Transverse colon (tissue), 4 donors: ENCODE measurements around the gene SVIP.

Experiments
- EP300 ChIP-seq: sonication (generic); formaldehyde crosslinking; IDR thresholded peaks from one replicate; pipeline ENCODE4 v1.6.1; 2017; ENCODE audit warnings: antibody characterized with exemption, low read depth
- POLR2A ChIP-seq: fragments of 450-650 bp; IDR thresholded peaks from one replicate; pipeline ENCODE4 v1.6.1; 2016; ENCODE audit warnings: antibody characterized with exemption, mild to moderate bottlenecking, moderate library complexity
- POLR2AphosphoS5 ChIP-seq, 3 donors: sonication (generic); formaldehyde crosslinking; IDR thresholded peaks; one replicate each; pipeline ENCODE4 v1.6.1; 2016; ENCODE audit warnings: antibody characterized with exemption in 3 of 3
- TF ChIP-seq, protein P1 (sequence below), 5 experiments: fragments of 200-600 bp in 3 of 5; fragments of 450-650 bp in 2 of 5; sonication (generic) in 3 of 5; IDR thresholded peaks; 1 replicate in 2 of 5; 2 replicates in 3 of 5; pipeline ENCODE4 v1.5.1; 2016 to 2017; ENCODE audit warnings: antibody characterized with exemption in 5 of 5, inconsistent platforms in 3 of 5, mild to moderate bottlenecking in 2 of 5, moderate library complexity in 1 of 5

DNA sequence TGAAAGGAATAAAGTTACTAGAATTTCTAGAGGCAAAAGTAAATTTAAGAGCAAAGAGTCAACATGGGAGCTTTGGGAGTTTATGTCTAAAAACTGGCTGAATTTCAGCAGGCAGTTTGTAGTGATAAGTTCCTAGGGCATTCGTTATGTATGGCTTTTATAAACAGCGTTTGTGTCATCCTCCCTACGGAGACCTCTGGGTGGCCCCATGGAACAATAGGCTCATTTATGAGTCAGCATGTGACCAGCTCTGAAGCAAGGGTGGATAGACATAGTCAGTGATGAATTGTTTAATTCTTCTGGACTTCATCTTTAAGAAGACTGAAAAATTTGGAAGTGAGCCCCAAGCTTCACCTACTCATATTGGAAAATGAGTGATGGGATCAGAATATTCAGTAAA lies 37.1 kb downstream of the SVIP start:
- TF ChIP-seq, protein P1, sequence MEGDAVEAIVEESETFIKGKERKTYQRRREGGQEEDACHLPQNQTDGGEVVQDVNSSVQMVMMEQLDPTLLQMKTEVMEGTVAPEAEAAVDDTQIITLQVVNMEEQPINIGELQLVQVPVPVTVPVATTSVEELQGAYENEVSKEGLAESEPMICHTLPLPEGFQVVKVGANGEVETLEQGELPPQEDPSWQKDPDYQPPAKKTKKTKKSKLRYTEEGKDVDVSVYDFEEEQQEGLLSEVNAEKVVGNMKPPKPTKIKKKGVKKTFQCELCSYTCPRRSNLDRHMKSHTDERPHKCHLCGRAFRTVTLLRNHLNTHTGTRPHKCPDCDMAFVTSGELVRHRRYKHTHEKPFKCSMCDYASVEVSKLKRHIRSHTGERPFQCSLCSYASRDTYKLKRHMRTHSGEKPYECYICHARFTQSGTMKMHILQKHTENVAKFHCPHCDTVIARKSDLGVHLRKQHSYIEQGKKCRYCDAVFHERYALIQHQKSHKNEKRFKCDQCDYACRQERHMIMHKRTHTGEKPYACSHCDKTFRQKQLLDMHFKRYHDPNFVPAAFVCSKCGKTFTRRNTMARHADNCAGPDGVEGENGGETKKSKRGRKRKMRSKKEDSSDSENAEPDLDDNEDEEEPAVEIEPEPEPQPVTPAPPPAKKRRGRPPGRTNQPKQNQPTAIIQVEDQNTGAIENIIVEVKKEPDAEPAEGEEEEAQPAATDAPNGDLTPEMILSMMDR (IDR thresholded peaks at IDR 0.05), result no peak
- TF ChIP-seq POLR2AphosphoS5 (IDR thresholded peaks at IDR 0.05) (no peak), POLR2A (no peak), EP300 (no peak)
